Fibroblast of lung (primary cell): ENCODE measurements around the gene ID3.

Experiments used
- EZH2 ChIP-seq: IDR thresholded peaks from 2 replicates; pipeline ENCODE4 v1.5.1; 2012; ENCODE audit warnings: low read length, control low read depth, mild to moderate bottlenecking; ENCODE audit errors: missing control alignments
- TF ChIP-seq, protein P1 (sequence below), 2 donors: IDR thresholded peaks in 1 of 2; conservative IDR thresholded peaks in 1 of 2; 1 replicate in 1 of 2; 2 replicates in 1 of 2; pipeline ENCODE4 v1.5.1; 2011 to 2012; ENCODE audit warnings: low read length in 2 of 2, control low read depth in 1 of 2, inconsistent platforms in 1 of 2, low read depth in 1 of 2, mild to moderate bottlenecking in 1 of 2

- TF ChIP-seq, protein P1, sequence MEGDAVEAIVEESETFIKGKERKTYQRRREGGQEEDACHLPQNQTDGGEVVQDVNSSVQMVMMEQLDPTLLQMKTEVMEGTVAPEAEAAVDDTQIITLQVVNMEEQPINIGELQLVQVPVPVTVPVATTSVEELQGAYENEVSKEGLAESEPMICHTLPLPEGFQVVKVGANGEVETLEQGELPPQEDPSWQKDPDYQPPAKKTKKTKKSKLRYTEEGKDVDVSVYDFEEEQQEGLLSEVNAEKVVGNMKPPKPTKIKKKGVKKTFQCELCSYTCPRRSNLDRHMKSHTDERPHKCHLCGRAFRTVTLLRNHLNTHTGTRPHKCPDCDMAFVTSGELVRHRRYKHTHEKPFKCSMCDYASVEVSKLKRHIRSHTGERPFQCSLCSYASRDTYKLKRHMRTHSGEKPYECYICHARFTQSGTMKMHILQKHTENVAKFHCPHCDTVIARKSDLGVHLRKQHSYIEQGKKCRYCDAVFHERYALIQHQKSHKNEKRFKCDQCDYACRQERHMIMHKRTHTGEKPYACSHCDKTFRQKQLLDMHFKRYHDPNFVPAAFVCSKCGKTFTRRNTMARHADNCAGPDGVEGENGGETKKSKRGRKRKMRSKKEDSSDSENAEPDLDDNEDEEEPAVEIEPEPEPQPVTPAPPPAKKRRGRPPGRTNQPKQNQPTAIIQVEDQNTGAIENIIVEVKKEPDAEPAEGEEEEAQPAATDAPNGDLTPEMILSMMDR (conservative IDR thresholded peaks at IDR 0.05 in 1 of 2, IDR thresholded peaks at IDR 0.05 in 1 of 2; ENCODE audit: low read depth in 1 of 2, low read length in 2 of 2) = no peak
- TF ChIP-seq EZH2 = no peak
Measured at GRCh38 chr1:23592209-23592892, 33.0 kb upstream of the ID3 start.
